Measurements from ENCODE around the gene SLC22A6.

DNA sequence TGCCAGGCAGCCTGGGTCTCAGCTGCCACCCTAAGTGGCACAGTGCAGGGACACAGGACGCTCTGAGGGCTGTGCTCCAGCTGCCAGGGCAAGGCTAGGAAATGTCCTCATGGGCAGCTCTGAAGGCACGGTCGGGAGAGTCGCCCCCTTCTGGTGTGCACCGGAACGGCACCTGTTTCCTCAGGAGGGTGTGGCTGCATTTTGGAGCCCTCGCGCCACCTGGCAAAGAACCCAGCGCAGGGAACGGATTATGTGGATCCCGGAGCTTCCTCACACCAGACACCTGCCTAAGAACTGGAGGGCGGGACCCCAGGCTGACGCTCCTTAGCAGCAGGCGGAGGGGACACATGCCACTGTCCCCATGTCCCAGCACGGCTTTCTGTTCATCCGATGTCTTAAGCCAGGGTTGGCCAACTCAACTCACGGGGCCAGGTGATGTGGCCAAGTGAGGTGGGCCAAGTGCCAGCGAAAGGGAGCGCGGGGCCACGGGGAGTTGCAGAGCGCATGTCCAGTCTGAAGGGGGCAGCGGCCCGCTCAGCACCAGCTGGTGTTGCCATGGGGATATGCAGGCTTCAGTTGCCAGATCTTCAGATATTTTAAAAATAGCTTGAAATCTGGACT lies 36.0 kb upstream of the SLC22A6 start:
- TF ChIP-seq, protein P1, sequence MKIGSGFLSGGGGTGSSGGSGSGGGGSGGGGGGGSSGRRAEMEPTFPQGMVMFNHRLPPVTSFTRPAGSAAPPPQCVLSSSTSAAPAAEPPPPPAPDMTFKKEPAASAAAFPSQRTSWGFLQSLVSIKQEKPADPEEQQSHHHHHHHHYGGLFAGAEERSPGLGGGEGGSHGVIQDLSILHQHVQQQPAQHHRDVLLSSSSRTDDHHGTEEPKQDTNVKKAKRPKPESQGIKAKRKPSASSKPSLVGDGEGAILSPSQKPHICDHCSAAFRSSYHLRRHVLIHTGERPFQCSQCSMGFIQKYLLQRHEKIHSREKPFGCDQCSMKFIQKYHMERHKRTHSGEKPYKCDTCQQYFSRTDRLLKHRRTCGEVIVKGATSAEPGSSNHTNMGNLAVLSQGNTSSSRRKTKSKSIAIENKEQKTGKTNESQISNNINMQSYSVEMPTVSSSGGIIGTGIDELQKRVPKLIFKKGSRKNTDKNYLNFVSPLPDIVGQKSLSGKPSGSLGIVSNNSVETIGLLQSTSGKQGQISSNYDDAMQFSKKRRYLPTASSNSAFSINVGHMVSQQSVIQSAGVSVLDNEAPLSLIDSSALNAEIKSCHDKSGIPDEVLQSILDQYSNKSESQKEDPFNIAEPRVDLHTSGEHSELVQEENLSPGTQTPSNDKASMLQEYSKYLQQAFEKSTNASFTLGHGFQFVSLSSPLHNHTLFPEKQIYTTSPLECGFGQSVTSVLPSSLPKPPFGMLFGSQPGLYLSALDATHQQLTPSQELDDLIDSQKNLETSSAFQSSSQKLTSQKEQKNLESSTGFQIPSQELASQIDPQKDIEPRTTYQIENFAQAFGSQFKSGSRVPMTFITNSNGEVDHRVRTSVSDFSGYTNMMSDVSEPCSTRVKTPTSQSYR (CRISPR knock-in tag; IDR thresholded peaks at IDR 0.05) = no peak
- TF ChIP-seq ZNF138 (CRISPR knock-in tag; conservative IDR thresholded peaks at IDR 0.05) = no peak
- TF ChIP-seq PRRX2 (CRISPR knock-in tag; IDR thresholded peaks at IDR 0.05) = no peak
- peak; percentile 40; the same call in 1 of the 2 replicates for TF ChIP-seq ETV6 (CRISPR knock-in tag; IDR thresholded peaks at IDR 0.05)
- TF ChIP-seq, protein P2, sequence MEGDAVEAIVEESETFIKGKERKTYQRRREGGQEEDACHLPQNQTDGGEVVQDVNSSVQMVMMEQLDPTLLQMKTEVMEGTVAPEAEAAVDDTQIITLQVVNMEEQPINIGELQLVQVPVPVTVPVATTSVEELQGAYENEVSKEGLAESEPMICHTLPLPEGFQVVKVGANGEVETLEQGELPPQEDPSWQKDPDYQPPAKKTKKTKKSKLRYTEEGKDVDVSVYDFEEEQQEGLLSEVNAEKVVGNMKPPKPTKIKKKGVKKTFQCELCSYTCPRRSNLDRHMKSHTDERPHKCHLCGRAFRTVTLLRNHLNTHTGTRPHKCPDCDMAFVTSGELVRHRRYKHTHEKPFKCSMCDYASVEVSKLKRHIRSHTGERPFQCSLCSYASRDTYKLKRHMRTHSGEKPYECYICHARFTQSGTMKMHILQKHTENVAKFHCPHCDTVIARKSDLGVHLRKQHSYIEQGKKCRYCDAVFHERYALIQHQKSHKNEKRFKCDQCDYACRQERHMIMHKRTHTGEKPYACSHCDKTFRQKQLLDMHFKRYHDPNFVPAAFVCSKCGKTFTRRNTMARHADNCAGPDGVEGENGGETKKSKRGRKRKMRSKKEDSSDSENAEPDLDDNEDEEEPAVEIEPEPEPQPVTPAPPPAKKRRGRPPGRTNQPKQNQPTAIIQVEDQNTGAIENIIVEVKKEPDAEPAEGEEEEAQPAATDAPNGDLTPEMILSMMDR (IDR thresholded peaks at IDR 0.05) = peak; percentile 90
- TF ChIP-seq, protein P3, sequence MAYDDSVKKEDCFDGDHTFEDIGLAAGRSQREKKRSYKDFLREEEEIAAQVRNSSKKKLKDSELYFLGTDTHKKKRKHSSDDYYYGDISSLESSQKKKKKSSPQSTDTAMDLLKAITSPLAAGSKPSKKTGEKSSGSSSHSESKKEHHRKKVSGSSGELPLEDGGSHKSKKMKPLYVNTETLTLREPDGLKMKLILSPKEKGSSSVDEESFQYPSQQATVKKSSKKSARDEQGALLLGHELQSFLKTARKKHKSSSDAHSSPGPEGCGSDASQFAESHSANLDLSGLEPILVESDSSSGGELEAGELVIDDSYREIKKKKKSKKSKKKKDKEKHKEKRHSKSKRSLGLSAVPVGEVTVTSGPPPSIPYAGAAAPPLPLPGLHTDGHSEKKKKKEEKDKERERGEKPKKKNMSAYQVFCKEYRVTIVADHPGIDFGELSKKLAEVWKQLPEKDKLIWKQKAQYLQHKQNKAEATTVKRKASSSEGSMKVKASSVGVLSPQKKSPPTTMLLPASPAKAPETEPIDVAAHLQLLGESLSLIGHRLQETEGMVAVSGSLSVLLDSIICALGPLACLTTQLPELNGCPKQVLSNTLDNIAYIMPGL (CRISPR knock-in tag; IDR thresholded peaks at IDR 0.05) = no peak
